Endothelial cell (in vitro differentiated cells): ENCODE results near the gene EEPD1. TPM values are rescaled to one million over a fixed set of nuclear protein-coding genes. Genes with fewer than 3 reads are reported as not detected.

Source experiments
- DNase-seq: peaks from one replicate; pipeline ENCODE4 v3.0.0; 2021; ENCODE audit warnings: low spot score
- H3K27ac Mint-ChIP-seq: one replicate; pipeline ENCODE4 v1.8.0; 2021; ENCODE audit warnings: mixed read lengths, inconsistent platforms; ENCODE audit not compliant: unreplicated experiment
- H3K27me3 Mint-ChIP-seq: one replicate; pipeline ENCODE4 v1.8.0; 2021; ENCODE audit warnings: mild to moderate bottlenecking, moderate library complexity, mixed read lengths, inconsistent platforms; ENCODE audit not compliant: unreplicated experiment
- H3K36me3 Mint-ChIP-seq: one replicate; pipeline ENCODE4 v1.8.0; 2021; ENCODE audit warnings: mild to moderate bottlenecking, low read depth, mixed read lengths, inconsistent platforms; ENCODE audit not compliant: unreplicated experiment
- H3K4me1 Mint-ChIP-seq: one replicate; pipeline ENCODE4 v1.8.0; 2021; ENCODE audit warnings: mild to moderate bottlenecking, mixed read lengths, inconsistent platforms; ENCODE audit not compliant: unreplicated experiment
- H3K4me3 Mint-ChIP-seq: one replicate; pipeline ENCODE4 v1.8.0; 2021; ENCODE audit warnings: mild to moderate bottlenecking, mixed read lengths, inconsistent platforms; ENCODE audit not compliant: unreplicated experiment
- H3K9me3 Mint-ChIP-seq: one replicate; pipeline ENCODE4 v1.8.0; 2021; ENCODE audit warnings: mixed read lengths, inconsistent platforms; ENCODE audit not compliant: unreplicated experiment
- total RNA-seq: library from RNA; stranded (reverse); fragmentation: NEBNext Ultra II Directional; extraction: Animal tissue kit (Norgen Biotek cat#: 25700); gene quantifications from one replicate; pipeline ENCODE4 v1.2.1, GENCODE V29; 2021; ENCODE audit not compliant: unreplicated experiment
- TF ChIP-seq, protein P1 (sequence below): fragments of 200-600 bp; sonication (generic); IDR thresholded peaks from one replicate; pipeline ENCODE4 v1.5.0; 2021; ENCODE audit warnings: antibody characterized with exemption; ENCODE audit not compliant: unreplicated experiment

EEPD1 gene
- total RNA-seq, 1 donor from 2014 or later: 12.6 TPM

GRCh38 chr7:36228039-36228438 lies 75.0 kb downstream of the EEPD1 start:
- no peak overlapping the region for H3K4me3 Mint-ChIP-seq
- no peaks in the 10 kb centered on the region for H3K9me3 Mint-ChIP-seq
- H3K27ac Mint-ChIP-seq: no peak overlapping the region
- H3K4me1 Mint-ChIP-seq: peaks cover 2% of the 10 kb centered on the region
- peaks cover 5% of the 10 kb centered on the region for H3K27me3 Mint-ChIP-seq
- H3K36me3 Mint-ChIP-seq: no peaks in the 10 kb centered on the region
- DNase-seq: no peak
- TF ChIP-seq, protein P1, sequence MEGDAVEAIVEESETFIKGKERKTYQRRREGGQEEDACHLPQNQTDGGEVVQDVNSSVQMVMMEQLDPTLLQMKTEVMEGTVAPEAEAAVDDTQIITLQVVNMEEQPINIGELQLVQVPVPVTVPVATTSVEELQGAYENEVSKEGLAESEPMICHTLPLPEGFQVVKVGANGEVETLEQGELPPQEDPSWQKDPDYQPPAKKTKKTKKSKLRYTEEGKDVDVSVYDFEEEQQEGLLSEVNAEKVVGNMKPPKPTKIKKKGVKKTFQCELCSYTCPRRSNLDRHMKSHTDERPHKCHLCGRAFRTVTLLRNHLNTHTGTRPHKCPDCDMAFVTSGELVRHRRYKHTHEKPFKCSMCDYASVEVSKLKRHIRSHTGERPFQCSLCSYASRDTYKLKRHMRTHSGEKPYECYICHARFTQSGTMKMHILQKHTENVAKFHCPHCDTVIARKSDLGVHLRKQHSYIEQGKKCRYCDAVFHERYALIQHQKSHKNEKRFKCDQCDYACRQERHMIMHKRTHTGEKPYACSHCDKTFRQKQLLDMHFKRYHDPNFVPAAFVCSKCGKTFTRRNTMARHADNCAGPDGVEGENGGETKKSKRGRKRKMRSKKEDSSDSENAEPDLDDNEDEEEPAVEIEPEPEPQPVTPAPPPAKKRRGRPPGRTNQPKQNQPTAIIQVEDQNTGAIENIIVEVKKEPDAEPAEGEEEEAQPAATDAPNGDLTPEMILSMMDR: no peak

GRCh38 chr7:36231406-36231805 lies 78.4 kb downstream of the EEPD1 start:
- no peaks in the 10 kb centered on the region for H3K9me3 Mint-ChIP-seq
- H3K27ac Mint-ChIP-seq: no peak overlapping the region
- peaks cover 5% of the 10 kb centered on the region for H3K27me3 Mint-ChIP-seq
- H3K4me3 Mint-ChIP-seq: no peak overlapping the region
- TF ChIP-seq, protein P1: no peak
- DNase-seq: no peak
- H3K4me1 Mint-ChIP-seq: peaks cover 2% of the 10 kb centered on the region
- H3K36me3 Mint-ChIP-seq: peaks cover under 1% of the 10 kb centered on the region

- DNase-seq: no peak
- peaks cover 2% of the 10 kb centered on the region for H3K4me1 Mint-ChIP-seq
- no peaks in the 10 kb centered on the region for H3K9me3 Mint-ChIP-seq
- no peak overlapping the region for H3K27ac Mint-ChIP-seq
- peaks cover 8% of the 10 kb centered on the region for H3K36me3 Mint-ChIP-seq
- TF ChIP-seq, protein P1: no peak
- no peak overlapping the region for H3K4me3 Mint-ChIP-seq
- peaks cover 5% of the 10 kb centered on the region for H3K27me3 Mint-ChIP-seq
Observed at GRCh38 chr7:36232555-36232954, 79.5 kb downstream of the EEPD1 start.

GRCh38 chr7:36232971-36233550 lies 80.0 kb downstream of the EEPD1 start:
- H3K27me3 Mint-ChIP-seq: peaks cover 5% of the 10 kb centered on the region
- H3K27ac Mint-ChIP-seq: no peak overlapping the region
- H3K36me3 Mint-ChIP-seq: peaks cover 8% of the 10 kb centered on the region
- H3K9me3 Mint-ChIP-seq: no peaks in the 10 kb centered on the region
- peaks cover 2% of the 10 kb centered on the region for H3K4me1 Mint-ChIP-seq
- DNase-seq: no peak
- TF ChIP-seq, protein P1: no peak
- H3K4me3 Mint-ChIP-seq: no peak overlapping the region

DNA sequence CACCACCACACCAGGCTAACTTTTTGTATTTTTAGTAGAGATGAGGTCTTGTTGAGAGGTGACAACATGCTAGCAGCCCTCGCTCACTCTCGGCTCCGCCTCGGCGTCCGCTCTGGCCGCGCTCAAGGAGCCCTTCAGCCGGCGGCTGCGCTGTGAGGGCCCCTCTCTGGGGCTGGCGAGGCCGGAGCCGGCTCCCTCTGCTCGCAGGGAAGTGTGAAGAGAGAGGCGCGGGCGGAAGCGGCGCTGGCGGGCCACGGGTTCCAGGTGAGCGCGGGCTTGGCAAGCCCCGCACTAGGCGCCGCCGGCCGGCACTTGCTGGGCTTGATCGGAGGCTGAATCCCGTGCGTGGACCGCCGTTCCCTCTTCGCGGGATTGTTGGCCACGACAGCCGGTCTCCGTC lies 83.0 kb downstream of the EEPD1 start:
- peaks cover 2% of the 10 kb centered on the region for H3K4me1 Mint-ChIP-seq
- H3K9me3 Mint-ChIP-seq: no peaks in the 10 kb centered on the region
- peaks cover 3% of the 10 kb centered on the region for H3K27me3 Mint-ChIP-seq
- no peak overlapping the region for H3K27ac Mint-ChIP-seq
- TF ChIP-seq, protein P1: no peak
- H3K4me3 Mint-ChIP-seq: no peak overlapping the region
- H3K36me3 Mint-ChIP-seq: peaks cover 13% of the 10 kb centered on the region
- no peak for DNase-seq
